Measurements from ENCODE around the gene ATP6V0D1. TPM values are rescaled to one million over a fixed set of nuclear protein-coding genes. Genes with fewer than 3 reads are reported as not detected.
A peak's percentile ranks its signal among the peaks of the same experiment; 100 is the strongest.

ATP6V0D1 gene
- total and polyA plus RNA-seq, 7 donors: 60.2 to 104 (median 85.3) TPM

- DNase-seq: peak; percentile 42 to 77
Observed at GRCh38 chr16:67399218-67399733, 81.7 kb downstream of the ATP6V0D1 start.

GRCh38 chr16:67398546-67399217 is 82.3 kb downstream of the ATP6V0D1 start:
- TF ChIP-seq CTCF (IDR thresholded peaks at IDR 0.05): no peak

More at GRCh38 chr16:67399218-67399733, 81.7 kb downstream of the ATP6V0D1 start:
- no peak overlapping the region for H3K4me3 ChIP-seq
- H3K27ac ChIP-seq: no peak overlapping the region
- 55 to 57% (median 56%) methylated on average over 42 of the region's 42 CpGs for WGBS, 3 donors
- TF ChIP-seq CTCF (IDR thresholded peaks at IDR 0.05): peak; percentile 46
- no peaks in the 10 kb centered on the region for H3K36me3 ChIP-seq (ENCODE audit: insufficient read depth in 1 of 2, low read depth in 1 of 2)
- intact Hi-C loops (cut with DNase I): no loop called here
- H3K9me3 ChIP-seq: no peaks in the 10 kb centered on the region
- H3K27me3 ChIP-seq (ENCODE audit: insufficient read depth in 3 of 3, low read length in 2 of 3): no peaks in the 10 kb centered on the region
- peak; percentile 17 to 59 (median 26) for ATAC-seq
- H3K4me1 ChIP-seq: peaks cover 27% of the 10 kb centered on the region

GRCh38 chr16:67397812-67398545 is 83.0 kb downstream of the ATP6V0D1 start:
- peak in 1 of 2 donors; percentile 45 for DNase-seq
- peak overlapping the region; percentile 50 for H3K27ac ChIP-seq
- H3K36me3 ChIP-seq (ENCODE audit: insufficient read depth in 1 of 2, low read depth in 1 of 2): no peaks in the 10 kb centered on the region

More at GRCh38 chr16:67398546-67399217, 82.3 kb downstream of the ATP6V0D1 start:
- Histone ChIP-seq H3K9me3 (no peaks in the 10 kb centered on the region), H3K4me1 (peaks cover 30% of the 10 kb centered on the region), H3K36me3 (ENCODE audit: insufficient read depth in 1 of 2, low read depth in 1 of 2) (no peaks in the 10 kb centered on the region), H3K27ac (no peak overlapping the region), H3K27me3 (ENCODE audit: insufficient read depth in 3 of 3, low read length in 2 of 3) (peaks cover 0 to 5% (median 0%) of the 10 kb centered on the region in 3 donors), H3K4me3 (no peak overlapping the region)
- no peak for ATAC-seq
- peak in 1 of 2 donors; percentile 42 for DNase-seq
- intact Hi-C loops (cut with DNase I): no loop called here
- 91 to 93% (median 91%) methylated on average over 19 of the region's 19 CpGs for WGBS, 3 donors

More at GRCh38 chr16:67397812-67398545, 83.0 kb downstream of the ATP6V0D1 start:
- no peak for TF ChIP-seq CTCF (IDR thresholded peaks at IDR 0.05)
- no peak for ATAC-seq
- WGBS, 3 donors: 86 to 88% (median 86%) methylated on average over 22 of the region's 22 CpGs
- intact Hi-C loops (cut with DNase I): no loop called here
- Histone ChIP-seq H3K9me3 (no peaks in the 10 kb centered on the region), H3K27me3 (ENCODE audit: insufficient read depth in 3 of 3, low read length in 2 of 3) (peaks cover 0 to 5% (median 0%) of the 10 kb centered on the region in 3 donors), H3K4me1 (peaks cover 37% of the 10 kb centered on the region), H3K4me3 (no peak overlapping the region)

Measured in psoas muscle (tissue), 8 donors.